ENCODE data around the gene TIFAB.

- TF ChIP-seq, protein P1, sequence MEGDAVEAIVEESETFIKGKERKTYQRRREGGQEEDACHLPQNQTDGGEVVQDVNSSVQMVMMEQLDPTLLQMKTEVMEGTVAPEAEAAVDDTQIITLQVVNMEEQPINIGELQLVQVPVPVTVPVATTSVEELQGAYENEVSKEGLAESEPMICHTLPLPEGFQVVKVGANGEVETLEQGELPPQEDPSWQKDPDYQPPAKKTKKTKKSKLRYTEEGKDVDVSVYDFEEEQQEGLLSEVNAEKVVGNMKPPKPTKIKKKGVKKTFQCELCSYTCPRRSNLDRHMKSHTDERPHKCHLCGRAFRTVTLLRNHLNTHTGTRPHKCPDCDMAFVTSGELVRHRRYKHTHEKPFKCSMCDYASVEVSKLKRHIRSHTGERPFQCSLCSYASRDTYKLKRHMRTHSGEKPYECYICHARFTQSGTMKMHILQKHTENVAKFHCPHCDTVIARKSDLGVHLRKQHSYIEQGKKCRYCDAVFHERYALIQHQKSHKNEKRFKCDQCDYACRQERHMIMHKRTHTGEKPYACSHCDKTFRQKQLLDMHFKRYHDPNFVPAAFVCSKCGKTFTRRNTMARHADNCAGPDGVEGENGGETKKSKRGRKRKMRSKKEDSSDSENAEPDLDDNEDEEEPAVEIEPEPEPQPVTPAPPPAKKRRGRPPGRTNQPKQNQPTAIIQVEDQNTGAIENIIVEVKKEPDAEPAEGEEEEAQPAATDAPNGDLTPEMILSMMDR (IDR thresholded peaks at IDR 0.05): no peak
- TF ChIP-seq POLR2A (IDR thresholded peaks at IDR 0.05): no peak
Observed at GRCh38 chr5:135473956-135474670, 22.0 kb upstream of the TIFAB start.
